Mesenteric fat pad (tissue), 1 donor: ENCODE results near the gene LHX3. TPM values are rescaled to one million over a fixed set of nuclear protein-coding genes. Genes with fewer than 3 reads are reported as not detected.
"Not testable (repeated sequence)": the region's sequence is repeated elsewhere in the genome, so short reads cannot be mapped to it uniquely, and the experiment has no call there.

Source experiments
- DNase-seq: peaks from one replicate; pipeline ENCODE4 v3.0.0-alpha.2; 2020; ENCODE audit warnings: low spot score
- total RNA-seq: library from RNA; stranded (reverse); fragmentation: NEBNext Ultra II Directional; extraction: Animal tissue kit (Norgen Biotek cat#: 25700); gene quantifications from one replicate; pipeline ENCODE4 v1.2.1, GENCODE V29; 2021
- donor health status: DM: yes; HTN: yes; CAD: no.

The LHX3 gene
- total RNA-seq, 1 donor from 2014 or later = not detected

DNA sequence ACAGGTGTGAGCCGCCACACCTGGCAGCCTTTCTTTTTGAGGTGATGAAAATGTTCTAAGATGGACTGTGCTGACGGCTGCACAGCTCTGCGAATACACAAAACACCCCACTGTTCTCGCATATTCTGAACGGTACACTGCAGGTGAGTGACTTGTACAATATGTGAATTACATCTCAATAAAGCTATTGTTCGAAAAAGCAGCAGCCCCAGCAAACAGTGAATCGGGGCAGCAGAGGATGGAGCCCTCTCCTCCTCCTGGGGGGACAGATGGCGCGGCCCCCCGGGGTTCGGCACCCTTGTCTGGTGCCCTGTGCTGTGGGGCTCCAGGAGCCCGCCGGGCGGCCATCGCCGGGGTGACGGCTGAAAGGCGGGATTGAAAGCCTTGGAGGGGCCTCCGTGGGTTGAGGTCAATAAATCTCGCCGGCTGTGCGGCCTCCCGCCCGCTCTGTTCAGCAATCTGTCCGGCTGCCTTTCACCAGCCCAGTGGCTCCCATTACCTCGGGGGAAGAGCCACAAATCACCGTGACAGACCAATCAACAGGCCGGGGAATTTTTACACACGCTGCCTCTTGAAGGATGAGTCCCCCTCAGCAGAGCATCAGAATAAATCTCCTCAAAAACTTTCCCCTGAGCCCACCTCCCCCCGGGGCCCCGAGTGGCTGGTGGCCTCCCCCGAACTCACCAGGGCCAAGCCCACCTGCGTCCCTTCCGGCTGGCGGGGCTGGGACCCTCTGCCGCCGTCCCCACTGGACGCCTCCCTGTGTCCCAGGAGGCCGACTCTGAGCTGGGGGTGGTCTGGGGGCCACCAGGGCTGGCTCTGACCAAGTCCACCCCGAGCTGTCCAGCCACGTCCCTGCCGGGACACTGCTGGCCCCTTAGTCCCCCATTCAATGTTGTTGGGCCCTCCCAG lies 48.5 kb downstream of the LHX3 start:
- DNase-seq = no peak

DNA sequence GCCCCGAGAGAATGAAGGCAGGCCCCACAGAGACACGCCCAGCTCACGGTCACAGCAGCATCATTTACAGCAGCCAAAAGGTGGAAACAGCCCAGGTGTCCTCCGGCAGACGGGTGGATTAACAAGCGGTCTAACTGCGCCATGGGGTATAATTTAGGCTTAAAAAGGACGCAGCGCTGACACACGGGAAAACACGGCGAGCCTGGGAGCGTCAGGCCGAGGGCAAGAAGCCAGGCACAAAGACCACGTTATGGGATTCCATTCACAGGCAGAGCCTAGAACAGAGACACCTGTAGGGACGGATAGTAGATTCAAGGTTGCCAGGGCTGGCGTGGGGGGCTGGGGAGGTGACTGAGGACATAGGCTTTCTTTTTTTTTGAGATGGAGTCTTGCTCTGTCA lies 49.4 kb downstream of the LHX3 start:
- DNase-seq = no peak

DNA sequence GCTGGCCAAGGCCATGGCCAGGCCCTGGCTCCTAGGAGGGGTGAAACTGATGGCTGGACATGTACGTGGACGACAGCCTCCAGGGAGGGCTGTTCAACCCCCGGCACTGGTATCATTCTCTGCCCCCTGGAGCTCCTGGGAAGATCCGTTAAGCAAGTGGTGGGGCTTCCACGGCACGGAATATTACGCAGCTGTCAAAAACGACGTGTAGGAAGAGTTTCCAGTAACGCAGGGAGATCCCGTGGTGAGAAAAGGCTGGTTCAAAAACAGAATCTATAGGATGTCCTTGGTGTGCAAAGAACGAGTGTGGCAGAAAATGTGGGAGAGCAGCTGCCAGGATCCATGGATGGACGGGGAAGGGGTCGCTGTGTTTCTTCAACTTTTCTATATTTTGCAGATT lies 50.0 kb downstream of the LHX3 start:
- no peak for DNase-seq

DNA sequence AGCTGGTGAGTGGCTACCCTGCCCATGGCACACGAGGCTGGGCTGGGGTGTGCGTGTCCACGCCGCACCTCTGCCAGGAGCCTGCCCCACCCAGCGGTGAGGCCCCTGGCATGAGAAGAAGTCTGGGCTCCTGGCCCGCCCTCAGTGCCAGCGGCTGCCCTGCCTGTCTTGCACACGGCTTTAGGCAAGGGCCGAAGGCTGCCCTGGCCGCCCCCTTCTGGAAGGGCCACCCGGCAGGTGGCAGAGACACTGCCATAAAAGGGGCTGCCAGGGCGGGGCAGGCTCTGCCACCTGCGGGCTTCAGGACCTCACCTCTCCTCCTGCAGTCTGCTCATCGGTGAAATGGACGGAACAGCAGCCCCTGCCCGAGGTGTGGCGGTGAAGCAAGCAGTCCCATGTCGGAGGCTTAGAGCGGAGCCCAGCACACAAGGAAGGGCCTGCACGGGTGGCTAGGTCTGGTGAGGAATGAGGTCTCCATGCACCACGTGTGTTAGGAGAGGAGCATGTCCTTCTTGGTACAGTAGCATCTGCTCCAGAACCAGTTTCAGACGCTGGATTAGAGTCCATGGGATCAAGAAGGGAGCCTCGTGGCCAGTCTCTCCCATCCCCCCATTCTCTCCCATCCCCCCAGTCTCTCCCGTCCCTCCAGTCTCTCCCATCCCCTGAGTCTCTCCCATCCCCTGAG lies 51.4 kb downstream of the LHX3 start:
- DNase-seq = no peak

DNA sequence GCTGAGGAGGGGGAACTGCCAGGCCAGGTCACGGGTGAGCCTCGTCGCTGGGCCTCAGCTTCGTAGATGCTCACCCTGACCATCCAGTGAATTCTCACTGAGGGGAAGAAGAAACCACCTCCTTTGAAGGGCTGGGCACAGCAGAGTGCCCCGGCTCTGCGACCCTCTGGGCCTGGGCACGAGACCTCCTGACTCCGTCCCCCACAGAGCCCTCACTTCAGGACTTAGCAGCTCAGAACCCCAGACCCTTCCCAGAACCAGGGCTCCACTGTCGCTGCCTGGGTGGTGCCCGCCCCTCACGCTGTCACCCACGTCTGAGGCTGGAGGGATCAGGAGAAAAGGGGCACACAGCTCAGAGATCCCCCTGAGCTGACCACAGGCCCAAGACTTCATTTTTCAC lies 52.0 kb downstream of the LHX3 start:
- no peak for DNase-seq

DNA sequence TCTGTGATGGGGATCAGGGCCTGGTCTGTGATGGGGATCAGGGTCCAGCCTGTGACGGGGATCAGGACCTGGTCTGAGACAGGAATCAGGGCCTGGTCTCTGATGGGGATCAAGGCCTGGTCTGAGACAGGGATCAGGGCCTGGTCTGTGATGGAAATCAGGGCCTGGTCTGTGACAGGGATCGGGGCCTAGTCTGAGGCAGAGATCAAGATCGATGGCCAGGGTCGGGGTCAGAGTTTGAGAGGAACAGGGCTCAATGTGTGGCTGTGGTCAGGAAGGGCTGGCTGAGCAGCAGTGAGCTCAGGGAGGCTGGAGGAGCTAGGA lies 52.4 kb downstream of the LHX3 start:
- no peak for DNase-seq

DNA sequence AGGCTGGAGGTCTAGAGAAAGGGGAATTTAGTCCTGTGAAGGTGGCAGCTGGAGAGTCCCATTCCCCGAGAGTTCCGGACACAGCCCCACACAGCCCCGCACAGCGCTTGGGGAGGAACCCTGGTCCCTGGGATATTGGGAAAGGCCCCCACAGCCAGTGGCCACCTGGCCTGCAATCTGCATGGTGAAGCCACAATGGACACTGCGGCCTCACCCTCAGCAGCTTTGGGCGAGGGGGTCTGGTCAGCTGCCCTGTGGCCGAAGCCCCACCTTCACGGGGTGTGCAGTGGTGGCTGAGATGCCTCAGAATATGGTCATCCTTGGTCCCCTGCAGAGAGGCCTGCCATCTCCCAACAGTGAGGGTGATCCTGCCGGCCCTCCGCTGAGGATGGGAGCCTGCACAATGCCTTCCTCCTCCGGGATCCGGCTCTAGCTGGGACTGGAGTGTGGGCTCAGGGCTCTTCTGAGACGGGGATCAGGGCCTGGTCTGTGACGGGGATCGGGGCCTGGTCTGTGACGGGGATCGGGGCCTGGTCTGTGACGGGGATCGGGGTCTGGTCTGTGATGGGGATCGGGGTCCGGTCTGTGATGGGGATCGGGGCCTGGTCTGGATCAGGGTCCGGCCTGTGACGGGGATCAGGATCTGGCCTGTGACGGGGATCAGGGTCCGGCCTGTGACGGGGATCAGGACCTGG lies 52.9 kb downstream of the LHX3 start:
- no peak for DNase-seq

DNA sequence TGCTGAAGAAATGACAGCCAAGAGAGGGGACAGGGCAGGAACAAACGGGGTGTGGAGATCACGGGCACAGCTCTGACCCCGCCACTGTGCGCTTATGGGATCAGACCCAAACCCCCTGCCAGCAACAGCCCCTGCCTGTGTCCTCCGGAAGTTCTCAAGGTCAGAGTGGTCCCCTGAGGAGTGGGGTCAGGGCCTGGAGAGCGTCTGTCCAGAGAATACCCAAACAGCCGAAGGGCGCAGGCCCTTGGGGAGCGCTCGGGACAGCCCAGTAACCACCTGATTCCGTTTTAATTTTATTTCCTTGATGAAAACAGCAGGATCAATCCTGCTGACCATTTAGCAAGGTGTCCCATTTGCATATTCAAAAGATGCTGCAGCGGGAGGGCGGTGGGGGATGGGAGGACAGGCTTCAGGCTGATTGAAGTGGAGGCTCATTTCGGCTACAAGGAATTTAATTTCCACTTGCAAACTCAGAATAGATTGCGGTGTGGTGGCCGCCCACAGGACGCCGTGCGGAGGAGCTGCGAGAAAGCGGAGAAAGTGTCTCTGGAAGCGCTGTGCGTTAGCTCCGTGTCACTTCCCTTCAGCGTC lies 53.6 kb downstream of the LHX3 start:
- DNase-seq = no peak

DNA sequence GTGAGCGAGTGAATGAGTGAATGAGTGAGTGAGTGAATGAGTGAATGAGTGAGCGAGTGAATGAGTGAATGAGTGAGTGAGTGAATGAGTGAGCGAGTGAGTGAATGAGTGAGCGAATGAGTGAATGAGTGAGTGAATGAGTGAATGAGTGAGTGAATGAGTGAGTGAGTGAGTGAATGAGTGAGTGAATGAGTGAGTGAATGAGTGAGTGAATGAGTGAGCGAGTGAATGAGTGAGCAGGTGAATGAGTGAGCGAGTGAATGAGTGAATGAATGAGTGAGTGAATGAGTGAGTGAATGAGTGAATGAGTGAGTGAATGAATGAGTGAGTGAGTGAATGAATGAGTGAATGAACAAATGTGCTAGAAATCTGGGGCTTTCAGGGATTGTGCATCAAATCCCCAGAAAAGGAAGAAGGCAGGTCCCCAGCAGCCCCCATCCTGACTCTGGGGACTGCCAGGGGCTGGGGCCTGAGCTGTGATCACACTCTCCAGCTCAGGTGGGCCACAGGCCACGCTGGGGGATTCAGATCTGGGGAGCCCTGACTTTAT lies 54.2 kb downstream of the LHX3 start:
- DNase-seq = not testable (repeated sequence)

DNA sequence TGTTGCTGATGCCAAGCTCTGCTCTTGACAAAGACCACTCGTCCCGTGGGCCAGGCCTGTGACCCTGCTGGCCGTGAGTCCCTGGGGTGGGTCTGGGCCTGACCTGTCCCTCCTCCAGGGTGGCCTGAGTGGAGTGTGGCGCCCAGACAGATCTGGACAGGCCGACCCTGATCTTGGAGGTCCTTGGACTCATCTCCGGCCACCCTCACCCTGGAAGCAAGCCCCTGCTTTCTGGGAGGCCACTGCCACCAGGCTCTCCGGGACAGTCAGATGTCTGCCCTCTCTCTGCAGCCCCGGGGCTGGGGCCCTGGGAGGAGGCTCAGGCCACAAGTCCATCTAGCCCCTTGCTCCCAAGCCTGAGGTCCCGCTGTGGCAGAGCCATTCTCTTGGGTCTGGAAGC lies 55.1 kb downstream of the LHX3 start:
- DNase-seq = no peak

DNA sequence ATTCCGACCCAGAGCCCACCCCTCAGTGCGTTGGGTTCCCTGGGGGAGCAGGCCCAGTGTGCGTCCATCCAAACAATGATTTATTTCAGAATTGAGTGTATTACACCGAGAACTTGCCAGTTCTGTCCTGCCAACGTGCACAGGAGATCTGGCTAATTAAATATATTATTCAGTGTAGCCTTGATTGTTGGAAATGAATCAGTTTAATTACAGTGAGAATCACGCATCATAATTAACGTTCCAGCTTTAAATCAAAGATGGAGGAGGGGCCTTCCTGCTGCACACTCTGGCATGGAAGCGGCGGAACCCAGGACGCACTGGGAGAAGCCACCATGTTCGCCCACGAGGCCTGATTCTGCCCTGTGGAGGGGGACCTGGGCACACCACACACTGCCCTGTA lies 55.6 kb downstream of the LHX3 start:
- no peak for DNase-seq

DNA sequence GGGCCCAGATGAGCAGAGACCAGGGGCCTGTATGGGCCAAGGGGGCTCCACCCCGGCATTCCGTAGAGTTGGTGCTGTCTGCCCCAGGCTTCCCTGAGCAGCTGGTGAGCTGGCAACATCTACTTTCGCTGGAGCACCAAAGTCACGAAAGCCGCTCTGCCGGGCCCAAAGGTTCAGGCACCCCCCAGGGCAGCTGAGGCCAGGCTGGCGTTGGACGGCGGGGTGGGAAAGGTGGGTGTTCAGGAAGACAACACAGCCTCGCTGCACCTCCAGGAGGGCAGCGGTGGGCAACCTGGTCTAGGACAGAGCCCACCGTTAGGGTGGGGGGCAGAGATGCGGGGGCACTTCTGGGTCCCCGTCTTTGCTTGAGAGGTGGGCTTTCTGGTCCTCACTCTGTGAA lies 56.2 kb downstream of the LHX3 start:
- no peak for DNase-seq

DNA sequence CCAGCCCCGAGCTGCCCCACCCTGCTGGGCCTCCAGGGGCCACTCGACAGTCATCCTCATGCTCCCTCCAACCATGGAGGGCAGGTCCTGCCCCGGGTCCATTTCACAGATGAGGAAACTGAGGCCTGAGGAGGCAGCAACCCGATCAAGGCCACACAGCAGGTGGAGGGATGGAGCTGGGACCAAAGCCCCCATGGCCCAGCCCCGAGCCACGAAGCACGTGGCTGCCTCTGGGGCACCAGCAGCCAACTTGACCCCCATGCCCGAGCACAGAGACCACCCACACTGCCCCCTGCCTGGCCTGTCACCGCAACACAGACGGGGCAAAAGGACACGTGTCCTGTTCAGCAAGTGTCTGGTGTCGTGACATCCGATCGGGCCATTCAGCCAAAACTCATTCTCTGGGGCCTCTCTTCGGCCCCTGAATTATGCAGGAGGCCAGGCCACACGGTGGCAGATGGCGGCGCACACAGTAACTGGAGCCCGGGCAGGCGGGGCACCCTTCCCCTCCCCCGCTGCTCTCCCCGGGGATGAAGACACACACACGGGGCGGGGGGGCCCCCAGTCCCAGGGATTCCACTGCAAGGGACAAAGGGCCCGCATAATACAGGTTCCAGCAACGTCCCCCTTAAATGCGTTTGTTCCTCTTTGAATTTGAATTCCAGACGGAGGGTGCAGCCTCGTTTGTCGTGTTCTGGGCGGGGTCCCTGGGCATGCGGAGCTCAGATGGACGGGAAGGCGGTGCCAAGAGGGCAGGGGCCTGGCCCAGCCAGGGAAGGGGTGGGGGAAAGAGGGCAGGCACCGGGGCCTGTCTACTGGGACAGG lies 56.8 kb downstream of the LHX3 start:
- no peak for DNase-seq

DNA sequence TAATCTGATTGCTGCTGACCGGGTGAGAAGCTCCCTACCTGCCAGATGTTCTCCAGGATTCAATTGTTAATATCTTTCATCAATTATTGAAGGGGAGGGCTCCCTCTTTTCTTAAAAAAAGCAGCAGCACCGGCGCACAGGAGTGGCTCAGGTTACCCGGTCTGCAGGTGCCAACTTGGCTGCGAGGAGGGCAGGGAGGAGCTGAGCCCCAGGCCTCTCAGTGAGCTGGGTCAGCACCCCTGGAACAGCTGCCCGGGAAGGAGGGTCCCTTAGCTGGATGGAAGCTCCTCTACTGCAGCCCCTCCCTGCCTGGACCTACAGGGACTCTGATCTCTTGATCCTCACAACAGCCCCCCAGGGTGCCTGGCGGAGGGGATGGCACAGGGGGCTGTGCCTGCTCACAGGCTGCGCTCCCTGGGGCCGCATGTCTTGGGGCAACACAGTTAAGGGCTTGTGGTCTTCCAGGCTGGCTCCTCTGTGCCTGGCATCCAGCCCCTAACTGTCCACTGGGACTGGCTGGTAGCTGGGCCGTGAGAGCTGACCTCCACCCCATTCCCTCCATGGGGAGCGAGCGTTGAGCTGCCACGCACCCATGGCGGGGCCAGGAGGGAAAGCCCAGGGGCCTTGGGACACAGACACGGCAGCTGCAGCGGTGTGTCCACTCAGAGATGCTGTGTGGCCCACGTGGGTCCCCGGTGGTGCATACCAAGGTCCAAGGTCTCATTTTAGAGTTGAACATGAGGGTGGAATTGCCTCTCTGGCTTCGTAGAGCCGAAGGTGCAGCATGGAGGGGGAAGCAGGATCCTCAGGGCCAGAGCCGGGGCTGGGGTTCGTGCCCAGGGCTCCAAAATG lies 57.7 kb downstream of the LHX3 start:
- no peak for DNase-seq

Other genes with a start within 250 kb of the LHX3 start
- gene UBAC1, start 243.8 kb downstream of the LHX3 start, total RNA-seq = 36.3 TPM
- 41.4 TPM for gene NACC2, start 109.8 kb downstream of the LHX3 start, total RNA-seq
- gene TMEM250, start 86.3 kb downstream of the LHX3 start, total RNA-seq = 30.2 TPM
- gene QSOX2, start 40.7 kb upstream of the LHX3 start, total RNA-seq = 10.3 TPM
- not detected for gene CCDC187, start 99.0 kb upstream of the LHX3 start, total RNA-seq
- gene GPSM1, start 122.4 kb upstream of the LHX3 start, total RNA-seq = 11.0 TPM
- gene DNLZ, start 158.6 kb upstream of the LHX3 start, total RNA-seq = 22.6 TPM
- gene CARD9, start 168.5 kb upstream of the LHX3 start, total RNA-seq = 4.3 TPM
- gene SNAPC4, start 195.0 kb upstream of the LHX3 start, total RNA-seq = 6.3 TPM
- 43.6 TPM for gene ENTR1, start 205.5 kb upstream of the LHX3 start, total RNA-seq
- gene PMPCA, start 205.5 kb upstream of the LHX3 start, total RNA-seq = 47.3 TPM
- 11.4 TPM for gene INPP5E, start 234.7 kb upstream of the LHX3 start, total RNA-seq